ENCODE results near the gene OAF.
A peak's percentile ranks its signal among the peaks of the same experiment; 100 is the strongest.

Gene OAF

GRCh38 chr11:120184371-120184945 is 26.4 kb upstream of the OAF start:
- no peak for DNase-seq (ENCODE audit: low spot score)

- DNase-seq (ENCODE audit: low spot score), result peak; percentile 58
Measured at GRCh38 chr11:120184946-120185705, 25.7 kb upstream of the OAF start.

DNA sequence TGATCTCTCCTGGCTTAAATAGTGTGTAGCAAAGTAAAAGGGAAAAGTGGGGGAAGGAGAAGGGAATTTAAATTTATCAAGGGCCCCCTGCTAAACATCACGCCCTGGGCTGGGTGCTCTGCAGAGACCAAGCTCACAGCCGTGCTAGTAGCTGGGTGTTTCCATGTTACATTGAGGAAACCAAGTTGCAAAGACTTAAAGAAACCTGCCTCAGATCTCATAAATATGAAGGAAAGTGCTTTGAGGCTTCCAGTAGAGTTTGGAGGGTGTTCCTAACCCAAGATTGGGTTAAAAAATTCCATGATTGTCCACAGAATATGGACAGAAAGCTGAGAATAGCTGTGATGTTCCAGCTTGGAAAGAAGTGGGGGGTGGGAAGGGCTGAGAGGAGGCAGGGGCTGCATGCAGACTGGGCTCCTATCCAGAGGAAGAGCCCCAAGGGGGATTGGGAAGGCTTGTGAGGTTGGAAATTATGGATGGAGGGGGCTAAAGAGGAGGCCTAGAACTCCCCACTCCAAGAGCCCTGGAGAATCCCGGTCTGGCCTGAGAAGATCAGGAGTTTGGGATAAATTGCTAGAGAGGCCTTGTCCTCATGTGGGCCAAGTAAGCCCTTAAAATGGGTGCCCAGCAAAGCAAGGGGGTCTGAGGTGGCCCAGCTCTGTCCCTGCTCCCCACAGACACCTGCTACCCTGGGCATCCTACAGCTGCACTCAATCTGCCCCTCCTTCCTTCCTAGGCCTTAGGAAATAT is 25.0 kb upstream of the OAF start:
- DNase-seq (ENCODE audit: low spot score), result no peak

DNA sequence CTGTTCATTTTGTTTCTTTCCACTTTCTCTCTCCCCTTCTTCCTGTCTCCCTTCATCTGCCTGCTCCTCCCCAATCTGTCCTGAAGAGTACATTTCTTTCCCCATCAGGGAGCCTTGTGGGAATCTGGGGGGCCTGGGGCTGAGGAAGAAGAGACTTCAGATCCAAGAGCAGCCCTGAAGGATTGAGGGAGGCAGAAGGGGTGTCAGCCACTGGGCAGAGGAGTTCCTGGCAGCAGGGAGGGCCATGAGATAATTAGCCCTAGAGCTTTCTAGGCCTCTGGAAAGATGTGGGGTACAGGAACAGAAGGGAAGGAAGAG is 24.4 kb upstream of the OAF start:
- DNase-seq (ENCODE audit: low spot score), result no peak

DNA sequence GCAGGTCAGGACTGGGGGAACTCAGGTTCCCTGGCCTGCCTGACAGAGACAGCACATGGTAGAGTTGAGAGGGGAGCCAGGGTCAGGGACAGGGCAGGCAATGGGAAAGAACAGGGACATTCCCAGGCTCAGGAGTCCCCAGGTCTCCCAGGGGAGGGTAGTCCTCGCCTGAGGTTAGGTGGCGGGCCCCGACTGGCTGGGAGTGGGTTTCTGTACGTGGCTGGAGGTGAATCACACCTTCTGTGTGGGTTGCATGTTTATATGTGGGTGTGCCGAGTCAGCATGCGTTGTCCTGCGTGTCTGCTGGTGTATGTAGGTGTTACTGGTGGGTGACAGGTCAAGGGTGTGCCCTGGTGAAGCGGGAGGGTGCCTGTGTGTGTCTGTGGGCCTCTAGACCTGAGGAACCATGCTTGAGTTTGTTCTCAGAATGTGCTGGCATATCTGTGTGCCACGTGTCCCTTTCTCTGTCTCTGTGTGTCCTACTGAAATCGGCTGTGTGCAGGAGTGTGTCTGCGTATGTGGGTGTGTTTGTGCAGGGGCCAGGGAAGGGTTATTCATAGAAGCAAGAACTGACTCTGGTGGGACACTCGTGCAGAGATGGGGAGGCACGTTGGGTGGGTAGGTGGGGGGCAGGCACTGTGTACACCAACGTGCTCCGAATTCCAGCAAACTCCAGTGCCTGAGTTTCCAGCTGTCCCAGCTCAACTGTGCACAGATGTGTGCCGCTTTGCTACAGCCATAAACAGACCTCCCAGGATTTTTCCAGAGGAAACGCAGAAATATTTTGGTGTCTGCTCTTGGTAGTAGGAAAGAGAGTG is 23.8 kb upstream of the OAF start:
- DNase-seq (ENCODE audit: low spot score), result peak; percentile 40

DNA sequence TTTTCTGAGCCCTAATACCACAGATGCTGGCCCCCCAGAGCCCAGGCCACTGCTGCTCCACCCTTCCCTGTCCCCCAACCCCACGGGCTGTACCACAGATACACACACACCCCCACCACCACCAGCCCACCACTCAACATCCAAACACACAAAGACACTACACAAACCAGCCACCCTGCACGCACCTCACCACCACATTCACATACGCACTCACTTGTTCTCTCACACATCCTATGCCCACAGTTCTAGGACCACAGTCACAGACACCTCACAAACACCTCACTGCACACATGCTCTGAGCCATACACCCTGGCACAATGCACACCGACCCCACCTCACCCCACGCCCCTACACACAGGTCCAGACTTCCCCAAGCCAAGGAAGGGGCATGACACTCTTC is 22.5 kb upstream of the OAF start:
- no peak for DNase-seq (ENCODE audit: low spot score)

DNA sequence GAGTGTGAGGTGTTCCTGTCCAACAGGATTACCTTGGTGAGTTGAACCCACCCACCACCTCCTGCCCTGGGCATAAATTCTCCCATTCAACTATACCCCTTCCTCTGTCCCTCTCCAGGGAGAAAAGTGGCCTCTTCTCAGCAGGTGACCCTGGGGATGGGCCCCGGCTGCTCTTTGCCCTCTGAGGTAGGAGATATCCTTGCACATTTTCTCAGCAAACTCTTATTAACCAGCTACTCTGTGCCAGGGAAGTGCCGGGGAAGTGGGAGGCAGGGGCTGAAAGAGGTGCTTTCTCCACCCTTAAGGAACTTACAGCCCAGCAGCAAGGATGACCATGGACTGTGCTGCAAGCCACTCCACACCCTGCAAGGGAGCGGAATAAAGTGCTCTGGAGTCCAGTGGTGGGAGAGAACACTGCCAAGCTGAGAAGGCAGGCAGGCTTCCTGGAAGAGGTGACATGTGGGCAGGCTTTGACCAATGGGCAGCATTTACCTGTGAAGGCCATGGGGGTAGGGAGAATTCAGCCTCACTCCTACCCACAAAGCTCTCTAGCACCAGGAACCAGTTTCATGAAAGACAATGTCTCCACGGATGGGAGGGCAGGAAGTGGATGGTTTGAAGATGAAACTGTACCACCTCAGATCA is 21.9 kb upstream of the OAF start:
- no peak for DNase-seq (ENCODE audit: low spot score)

DNA sequence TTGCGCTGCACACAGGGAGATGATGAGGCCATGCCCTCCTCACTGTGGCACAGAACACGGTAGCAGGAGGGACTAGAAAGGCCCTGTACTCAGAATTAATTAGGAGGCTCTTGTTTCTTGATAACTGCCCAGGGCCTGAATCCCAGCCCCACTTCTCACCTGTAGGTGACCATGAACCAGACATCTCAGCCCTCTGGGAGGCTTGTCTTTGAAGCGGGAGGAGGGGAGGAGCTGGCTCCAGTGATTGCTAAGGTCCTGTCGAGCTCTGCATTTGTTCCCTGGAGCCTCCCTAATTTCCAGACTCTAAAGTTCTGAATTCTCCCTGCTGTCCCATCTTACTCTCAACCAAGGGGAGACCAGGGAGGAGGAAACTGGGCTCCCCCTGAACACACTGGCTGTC is 19.8 kb upstream of the OAF start:
- DNase-seq (ENCODE audit: low spot score), result no peak

- DNase-seq (ENCODE audit: low spot score), result no peak
Measured at GRCh38 chr11:120192831-120193625, 17.8 kb upstream of the OAF start.

- DNase-seq (ENCODE audit: low spot score), result no peak
Measured at GRCh38 chr11:120194166-120194565, 16.7 kb upstream of the OAF start.

GRCh38 chr11:120195601-120196320 is 15.1 kb upstream of the OAF start:
- DNase-seq (ENCODE audit: low spot score), result no peak

- no peak for DNase-seq (ENCODE audit: low spot score)
Measured at GRCh38 chr11:120196826-120197225, 14.0 kb upstream of the OAF start.

GRCh38 chr11:120197251-120197891 is 13.5 kb upstream of the OAF start:
- peak; percentile 47 for DNase-seq (ENCODE audit: low spot score)

GRCh38 chr11:120197977-120198376 is 12.9 kb upstream of the OAF start:
- no peak for DNase-seq (ENCODE audit: low spot score)

DNA sequence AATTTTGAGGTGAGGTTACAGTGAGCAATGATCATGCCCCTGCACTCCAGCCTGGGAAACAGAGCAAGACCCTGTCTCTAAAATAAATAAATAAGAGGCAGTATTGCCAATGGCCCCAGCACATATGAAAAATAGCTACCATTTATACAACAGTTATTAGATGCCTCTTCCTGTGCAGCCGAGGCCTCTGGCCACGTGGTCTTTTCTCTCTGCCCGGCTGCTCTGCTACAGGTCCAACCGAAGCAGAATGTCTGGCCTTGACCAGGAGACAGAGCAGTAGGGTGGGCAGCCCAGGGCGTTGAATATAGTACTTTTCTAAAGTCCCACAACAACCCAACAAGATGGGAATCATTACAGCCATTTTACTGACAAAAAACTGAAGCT is 12.4 kb upstream of the OAF start:
- DNase-seq (ENCODE audit: low spot score), result no peak

- DNase-seq (ENCODE audit: low spot score), result no peak
Measured at GRCh38 chr11:120198787-120199469, 11.9 kb upstream of the OAF start.

DNA sequence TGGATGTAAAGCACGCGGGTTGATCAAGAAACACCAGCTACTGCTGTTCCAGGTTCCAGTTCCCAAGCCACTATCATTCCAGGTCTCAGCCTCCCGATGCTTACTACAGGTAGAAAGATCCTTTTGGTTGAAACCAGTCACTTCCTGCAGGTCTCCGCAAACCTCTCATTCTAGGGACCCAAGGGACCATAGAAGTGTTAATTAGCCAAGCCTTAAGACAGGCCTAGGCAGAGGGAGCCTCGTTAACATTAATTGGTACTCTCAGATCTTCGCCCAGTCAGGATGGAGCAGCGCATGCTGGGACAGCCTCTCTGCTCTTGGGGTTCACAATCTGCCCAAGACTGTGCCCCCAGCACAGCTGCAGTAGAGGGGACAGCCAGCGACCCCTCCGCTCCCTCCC is 11.2 kb upstream of the OAF start:
- no peak for DNase-seq (ENCODE audit: low spot score)

DNA sequence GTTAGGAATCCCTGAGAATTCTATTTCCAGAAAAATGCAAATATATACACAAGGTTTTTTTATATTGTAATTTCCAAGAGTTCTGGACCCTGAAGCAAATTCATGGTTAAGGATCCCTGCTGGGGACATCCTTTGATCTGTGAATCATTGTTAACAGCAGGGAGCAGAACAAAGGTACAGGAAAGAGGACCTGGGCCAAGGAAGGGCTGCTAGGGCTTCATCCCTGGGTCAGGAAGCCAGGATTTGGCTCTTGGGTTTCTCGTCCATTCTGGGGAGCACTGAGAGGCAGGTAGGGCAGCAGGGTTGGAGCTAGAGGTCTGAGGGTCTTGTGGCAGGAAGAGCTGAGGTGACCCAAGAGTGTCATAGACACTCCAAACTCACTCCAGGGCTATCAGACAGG is 10.2 kb upstream of the OAF start:
- DNase-seq (ENCODE audit: low spot score), result no peak

DNA sequence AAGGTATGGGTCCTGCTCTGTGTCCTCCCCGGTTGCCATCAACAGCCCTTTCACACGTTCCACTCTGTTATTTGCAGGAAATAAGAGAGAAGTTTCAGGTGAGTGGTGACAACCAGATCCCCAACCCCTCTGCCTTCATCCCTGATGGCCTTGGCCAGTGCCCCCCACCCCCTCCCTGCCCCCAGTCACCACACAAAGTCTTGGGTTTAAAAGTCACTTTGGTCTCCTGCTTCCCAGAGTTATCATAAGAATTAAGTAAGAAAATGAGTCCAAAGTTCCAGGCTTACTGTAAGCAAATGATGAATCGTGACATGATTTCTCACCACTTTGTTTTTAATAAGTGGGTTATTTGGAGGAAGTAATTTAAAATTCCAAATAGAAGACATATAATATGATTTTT is 9.2 kb upstream of the OAF start:
- no peak for DNase-seq (ENCODE audit: low spot score)

- DNase-seq (ENCODE audit: low spot score), result peak; percentile 28
Measured at GRCh38 chr11:120203626-120204025, 7.2 kb upstream of the OAF start.
